K562 (cell line): Measurements from ENCODE around the gene RAB43. TPM values are rescaled to one million over a fixed set of nuclear protein-coding genes. Genes with fewer than 3 reads are reported as not detected.
A peak's percentile ranks its signal among the peaks of the same experiment; 100 is the strongest.

Experiments
- HSF4 ChIP-seq: fragments of 250-450 bp; sonication (Bioruptor Pico); IDR thresholded peaks from 2 replicates; pipeline ENCODE4 v2.1.2; 2022; ENCODE audit warnings: mild to moderate bottlenecking, moderate library complexity, borderline replicate concordance
- KDM5B ChIP-seq: fragments of 200-600 bp; sonication (generic); IDR thresholded peaks from 2 replicates; pipeline ENCODE4 v1.6.1; 2012; ENCODE audit warnings: low read depth, mild to moderate bottlenecking, moderate library complexity, low read length, control low read depth, inconsistent platforms; ENCODE audit not compliant: insufficient replicate concordance
- POLR3G ChIP-seq: IDR thresholded peaks from 2 replicates; pipeline ENCODE4 v1.6.1; 2011; ENCODE audit not compliant: insufficient read length, insufficient replicate concordance; ENCODE audit errors: extremely low read depth
- SMARCE1 ChIP-seq: fragments of 450-650 bp; IDR thresholded peaks from 2 replicates; pipeline ENCODE4 v1.7.1; 2016; ENCODE audit warnings: mild to moderate bottlenecking
- TAL1 ChIP-seq: fragments of 450-650 bp; IDR thresholded peaks from 2 replicates; pipeline ENCODE4 v1.6.1; 2016; ENCODE audit warnings: mild to moderate bottlenecking
- ZNF146 ChIP-seq: IDR thresholded peaks from one replicate; pipeline ENCODE4 v1.6.1; 2018; ENCODE audit warnings: missing compliant biosample characterization; ENCODE audit not compliant: unreplicated experiment
- ZNF407 ChIP-seq: fragments of 450-650 bp; IDR thresholded peaks from 2 replicates; pipeline ENCODE4 v1.6.1; 2016; ENCODE audit warnings: low read depth
- polyA plus RNA-seq, 8 experiments: library from polyadenylated mRNA; depleted of rRNA in 4 of 8; stranded (reverse) in 5 of 8; unstranded in 3 of 8; fragments of >200 nt; fragmentation: Nextera tagmentation in 2 of 8; fragmentation: Illumina TruSeq in 1 of 8; extraction: Ambion mirVana in 2 of 8; extraction: Trizol in 1 of 8; gene quantifications; 2 replicates each; pipeline versions ENCODE4 v1.2.1 to v1.2.3, GENCODE V29; 2011 to 2014; ENCODE audit warnings: inconsistent platforms in 1 of 8, missing spikeins in 1 of 8
- total RNA-seq, 7 experiments: library from RNA; depleted of rRNA in 6 of 7; stranded (reverse); fragments of >200 nt in 6 of 7; fragmentation: Illumina TruSeq in 2 of 7; extraction: Trizol in 2 of 7; gene quantifications; 2 replicates each; pipeline versions ENCODE4 v1.2.1 to v1.2.3, GENCODE V29; 2011 to 2021; ENCODE audit warnings: low replicate concordance in 1 of 7
- TF ChIP-seq, protein P1 (sequence below): sonication (generic); formaldehyde crosslinking; IDR thresholded peaks from 2 replicates; pipeline ENCODE4 v1.8.0; 2023; ENCODE audit warnings: mild to moderate bottlenecking, missing genetic modification reagents
- TF ChIP-seq, protein P2 (sequence below): fragments of 450-650 bp; IDR thresholded peaks from 2 replicates; pipeline ENCODE4 v1.6.1; 2017; ENCODE audit warnings: antibody characterized with exemption
- TF ChIP-seq, protein P3 (sequence below): sonication (generic); IDR thresholded peaks from 2 replicates; pipeline ENCODE4 v1.6.1; 2016
- TF ChIP-seq, protein P4 (sequence below): sonication (generic); formaldehyde crosslinking; IDR thresholded peaks from 2 replicates; pipeline ENCODE4 v1.8.1; 2023; ENCODE audit warnings: mild to moderate bottlenecking, missing genetic modification reagents, moderate library complexity

RAB43 gene
- total and polyA plus RNA-seq, 9 of the 15 experiments (the other 6 are each of a cell fraction or from before 2014, with no cell fraction given): 0.04 to 6.8 (median 1.7) TPM; not detected in 2

DNA sequence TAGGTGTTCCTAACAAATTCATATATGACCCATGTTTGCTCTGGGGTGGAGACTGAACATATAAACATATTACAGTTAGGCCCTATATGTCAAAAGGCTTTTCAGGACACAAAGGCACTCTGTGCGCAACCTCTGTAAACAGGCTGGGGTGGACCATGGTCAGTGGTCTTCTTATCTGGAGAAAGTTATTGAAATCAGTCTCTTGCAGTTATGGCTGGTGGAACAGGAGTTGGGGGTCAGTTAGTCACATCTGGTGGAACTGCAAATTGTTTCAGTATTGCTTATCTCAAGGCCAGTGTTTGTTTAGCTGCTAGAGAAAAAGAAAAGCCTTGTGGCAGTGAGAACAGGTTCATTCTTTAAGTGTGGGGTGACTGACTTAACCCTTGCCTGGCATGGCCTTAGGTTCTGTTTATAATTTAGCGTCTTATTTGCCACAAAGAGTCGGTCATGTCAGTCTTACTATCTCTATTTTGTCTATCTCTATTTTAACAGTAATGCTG is 66.9 kb downstream of the RAB43 start (continued):
- TF ChIP-seq, protein P1, sequence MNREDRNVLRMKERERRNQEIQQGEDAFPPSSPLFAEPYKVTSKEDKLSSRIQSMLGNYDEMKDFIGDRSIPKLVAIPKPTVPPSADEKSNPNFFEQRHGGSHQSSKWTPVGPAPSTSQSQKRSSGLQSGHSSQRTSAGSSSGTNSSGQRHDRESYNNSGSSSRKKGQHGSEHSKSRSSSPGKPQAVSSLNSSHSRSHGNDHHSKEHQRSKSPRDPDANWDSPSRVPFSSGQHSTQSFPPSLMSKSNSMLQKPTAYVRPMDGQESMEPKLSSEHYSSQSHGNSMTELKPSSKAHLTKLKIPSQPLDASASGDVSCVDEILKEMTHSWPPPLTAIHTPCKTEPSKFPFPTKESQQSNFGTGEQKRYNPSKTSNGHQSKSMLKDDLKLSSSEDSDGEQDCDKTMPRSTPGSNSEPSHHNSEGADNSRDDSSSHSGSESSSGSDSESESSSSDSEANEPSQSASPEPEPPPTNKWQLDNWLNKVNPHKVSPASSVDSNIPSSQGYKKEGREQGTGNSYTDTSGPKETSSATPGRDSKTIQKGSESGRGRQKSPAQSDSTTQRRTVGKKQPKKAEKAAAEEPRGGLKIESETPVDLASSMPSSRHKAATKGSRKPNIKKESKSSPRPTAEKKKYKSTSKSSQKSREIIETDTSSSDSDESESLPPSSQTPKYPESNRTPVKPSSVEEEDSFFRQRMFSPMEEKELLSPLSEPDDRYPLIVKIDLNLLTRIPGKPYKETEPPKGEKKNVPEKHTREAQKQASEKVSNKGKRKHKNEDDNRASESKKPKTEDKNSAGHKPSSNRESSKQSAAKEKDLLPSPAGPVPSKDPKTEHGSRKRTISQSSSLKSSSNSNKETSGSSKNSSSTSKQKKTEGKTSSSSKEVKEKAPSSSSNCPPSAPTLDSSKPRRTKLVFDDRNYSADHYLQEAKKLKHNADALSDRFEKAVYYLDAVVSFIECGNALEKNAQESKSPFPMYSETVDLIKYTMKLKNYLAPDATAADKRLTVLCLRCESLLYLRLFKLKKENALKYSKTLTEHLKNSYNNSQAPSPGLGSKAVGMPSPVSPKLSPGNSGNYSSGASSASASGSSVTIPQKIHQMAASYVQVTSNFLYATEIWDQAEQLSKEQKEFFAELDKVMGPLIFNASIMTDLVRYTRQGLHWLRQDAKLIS: no peak
- TF ChIP-seq TAL1: peak; percentile 97
- TF ChIP-seq, protein P2, sequence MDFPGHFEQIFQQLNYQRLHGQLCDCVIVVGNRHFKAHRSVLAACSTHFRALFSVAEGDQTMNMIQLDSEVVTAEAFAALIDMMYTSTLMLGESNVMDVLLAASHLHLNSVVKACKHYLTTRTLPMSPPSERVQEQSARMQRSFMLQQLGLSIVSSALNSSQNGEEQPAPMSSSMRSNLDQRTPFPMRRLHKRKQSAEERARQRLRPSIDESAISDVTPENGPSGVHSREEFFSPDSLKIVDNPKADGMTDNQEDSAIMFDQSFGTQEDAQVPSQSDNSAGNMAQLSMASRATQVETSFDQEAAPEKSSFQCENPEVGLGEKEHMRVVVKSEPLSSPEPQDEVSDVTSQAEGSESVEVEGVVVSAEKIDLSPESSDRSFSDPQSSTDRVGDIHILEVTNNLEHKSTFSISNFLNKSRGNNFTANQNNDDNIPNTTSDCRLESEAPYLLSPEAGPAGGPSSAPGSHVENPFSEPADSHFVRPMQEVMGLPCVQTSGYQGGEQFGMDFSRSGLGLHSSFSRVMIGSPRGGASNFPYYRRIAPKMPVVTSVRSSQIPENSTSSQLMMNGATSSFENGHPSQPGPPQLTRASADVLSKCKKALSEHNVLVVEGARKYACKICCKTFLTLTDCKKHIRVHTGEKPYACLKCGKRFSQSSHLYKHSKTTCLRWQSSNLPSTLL: no peak
- TF ChIP-seq SMARCE1: peak; percentile 84
- no peak for TF ChIP-seq KDM5B
- TF ChIP-seq, protein P3, sequence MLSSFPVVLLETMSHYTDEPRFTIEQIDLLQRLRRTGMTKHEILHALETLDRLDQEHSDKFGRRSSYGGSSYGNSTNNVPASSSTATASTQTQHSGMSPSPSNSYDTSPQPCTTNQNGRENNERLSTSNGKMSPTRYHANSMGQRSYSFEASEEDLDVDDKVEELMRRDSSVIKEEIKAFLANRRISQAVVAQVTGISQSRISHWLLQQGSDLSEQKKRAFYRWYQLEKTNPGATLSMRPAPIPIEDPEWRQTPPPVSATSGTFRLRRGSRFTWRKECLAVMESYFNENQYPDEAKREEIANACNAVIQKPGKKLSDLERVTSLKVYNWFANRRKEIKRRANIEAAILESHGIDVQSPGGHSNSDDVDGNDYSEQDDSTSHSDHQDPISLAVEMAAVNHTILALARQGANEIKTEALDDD: peak; percentile 95
- no peak for TF ChIP-seq POLR3G
- TF ChIP-seq ZNF407: no peak
- TF ChIP-seq, protein P4, sequence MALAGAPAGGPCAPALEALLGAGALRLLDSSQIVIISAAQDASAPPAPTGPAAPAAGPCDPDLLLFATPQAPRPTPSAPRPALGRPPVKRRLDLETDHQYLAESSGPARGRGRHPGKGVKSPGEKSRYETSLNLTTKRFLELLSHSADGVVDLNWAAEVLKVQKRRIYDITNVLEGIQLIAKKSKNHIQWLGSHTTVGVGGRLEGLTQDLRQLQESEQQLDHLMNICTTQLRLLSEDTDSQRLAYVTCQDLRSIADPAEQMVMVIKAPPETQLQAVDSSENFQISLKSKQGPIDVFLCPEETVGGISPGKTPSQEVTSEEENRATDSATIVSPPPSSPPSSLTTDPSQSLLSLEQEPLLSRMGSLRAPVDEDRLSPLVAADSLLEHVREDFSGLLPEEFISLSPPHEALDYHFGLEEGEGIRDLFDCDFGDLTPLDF (CRISPR knock-in tag): no peak
- no peak for TF ChIP-seq HSF4
- no peak for TF ChIP-seq ZNF146 (CRISPR knock-in tag)
